Adipose tissue (tissue), 3 donors: ENCODE measurements around the gene ARID4B. TPM values are rescaled to one million over a fixed set of nuclear protein-coding genes. Genes with fewer than 3 reads are reported as not detected.
"Not testable (repeated sequence)": the region's sequence is repeated elsewhere in the genome, so short reads cannot be mapped to it uniquely, and the experiment has no call there.

Source experiments
- H3K27ac ChIP-seq: one replicate; pipeline ENCODE4 v1.5.1; 2013; ENCODE audit warnings: low read depth, low read length
- WGBS, 3 donors: extraction: QIAGEN DNeasy Blood & Tissue Kit; methylation state at CpG; one replicate each; pipeline ENCODE4 v1.1.7; 2013; 5-methylcytosine and 5-hydroxymethylcytosine counted together
- polyA plus RNA-seq, 3 donors: library from polyadenylated mRNA; stranded (reverse); fragments of 200-250 nt; gene quantifications; one replicate each; pipeline ENCODE4 v1.2.3, GENCODE V29; 2013
- donor health status: healthy with polysubstance abuse.
- donor health status: Bipolar disorder and iron deficiency.
- donor health status: healthy.

The ARID4B gene
- polyA plus RNA-seq, 3 donors: 7.1 to 16.1 (median 11.5) TPM

GRCh38 chr1:235330918-235331285 lies 2.9 kb upstream of the ARID4B start:
- WGBS, 3 donors: 78 to 83% (median 79%) methylated on average over 5 of the region's 5 CpGs
- no peak overlapping the region for H3K27ac ChIP-seq

- H3K27ac ChIP-seq: peak overlapping the region; percentile 4
- WGBS, 3 donors: 2 to 3% (median 3%) methylated on average over 24 of the region's 24 CpGs
These were observed 1.3 kb upstream of the ARID4B start for GRCh38 chr1:235329139-235329902.

- peak within 1 kb of the TSS; percentile 96 for H3K27ac ChIP-seq
- WGBS, 3 donors: 0% methylated on average over 54 of the region's 54 CpGs
These were observed 526 bp upstream of the ARID4B start, which contains the start of gene GGPS1 for GRCh38 chr1:235328271-235329138. TSS of gene GGPS1 (plus strand) at chr1:235328570. CDS start at chr1:235335265, 6,695 bp downstream.

- H3K27ac ChIP-seq: peak overlapping the region; percentile 96
- WGBS, 3 donors: 0% methylated on average over 76 to 78 of the region's 78 CpGs
These were observed 1.0 kb downstream of the ARID4B start for GRCh38 chr1:235326719-235327558.

- 17 to 31% (median 22%) methylated on average over 2 of the region's 2 CpGs for WGBS, 3 donors
- H3K27ac ChIP-seq: no peak overlapping the region
These were observed 2.1 kb downstream of the ARID4B start for GRCh38 chr1:235325854-235326253.

- WGBS, 3 donors: 14 to 18% (median 14%) methylated on average over 3 of the region's 3 CpGs
- H3K27ac ChIP-seq: no peak overlapping the region
These were observed 2.8 kb downstream of the ARID4B start for GRCh38 chr1:235325139-235325538.

- 91 to 94% (median 92%) methylated on average over 5 of the region's 5 CpGs for WGBS, 3 donors
- H3K27ac ChIP-seq: no peak overlapping the region
These were observed 3.7 kb downstream of the ARID4B start for GRCh38 chr1:235324296-235324695.

GRCh38 chr1:235320521-235321179 lies 7.3 kb downstream of the ARID4B start:
- no peak overlapping the region for H3K27ac ChIP-seq
- 79 to 87% (median 85%) methylated on average over 6 of the region's 6 CpGs for WGBS, 3 donors

- WGBS, 3 donors: 92 to 100% (median 97%) methylated on average over 2 of the region's 2 CpGs
- H3K27ac ChIP-seq: no peak overlapping the region
These were observed 8.7 kb downstream of the ARID4B start for GRCh38 chr1:235319255-235319654.

GRCh38 chr1:235317168-235317567 lies 10.8 kb downstream of the ARID4B start:
- no peak overlapping the region for H3K27ac ChIP-seq
- 19 to 63% (median 41%) methylated on average over 1 of the region's 1 CpG for WGBS, 3 donors

- 93 to 97% (median 96%) methylated on average over 4 of the region's 4 CpGs for WGBS, 3 donors
- no peak overlapping the region for H3K27ac ChIP-seq
These were observed 12.2 kb downstream of the ARID4B start for GRCh38 chr1:235315735-235316134.

GRCh38 chr1:235315173-235315572 lies 12.8 kb downstream of the ARID4B start:
- WGBS, 3 donors: 94 to 98% (median 95%) methylated on average over 5 of the region's 5 CpGs
- no peak overlapping the region for H3K27ac ChIP-seq

- no peak overlapping the region for H3K27ac ChIP-seq
- 54 to 63% (median 58%) methylated on average over 4 of the region's 4 CpGs for WGBS, 3 donors
These were observed 13.9 kb downstream of the ARID4B start for GRCh38 chr1:235313931-235314678.

- no peak overlapping the region for H3K27ac ChIP-seq
These were observed 14.7 kb downstream of the ARID4B start for GRCh38 chr1:235313262-235313661.

GRCh38 chr1:235309206-235309605 lies 18.8 kb downstream of the ARID4B start:
- H3K27ac ChIP-seq: not testable (repeated sequence)
- 88 to 95% (median 92%) methylated on average over 7 to 23 of the region's 32 CpGs for WGBS, 3 donors

More at GRCh38 chr1:235313262-235313661, 14.7 kb downstream of the ARID4B start:
- 70 to 72% (median 71%) methylated on average over 6 of the region's 6 CpGs for WGBS, 3 donors

GRCh38 chr1:235307158-235308124 lies 20.5 kb downstream of the ARID4B start:
- WGBS, 3 donors: 72 to 91% (median 81%) methylated on average over 7 of the region's 7 CpGs
- H3K27ac ChIP-seq: no peak overlapping the region
